K562 (cell line): ENCODE measurements around the gene CDC42EP5. TPM values are rescaled to one million over a fixed set of nuclear protein-coding genes. Genes with fewer than 3 reads are reported as not detected.

Experiments used
- ATAC-seq: fragments of 200-7000 bp; cut with Tn5 transposase; 3 replicates; pipeline ENCODE4 v1.9.1; 2020; ENCODE audit warnings: moderate library complexity
- BruUV-seq: library from RNA; stranded (reverse); fragments of 400-500 nt; replicated peaks from 2 replicates; lab custom pipeline; 2021; lab: Mats Ljungman, UMichigan
- CTCF ChIA-PET: fragments of 300-600 bp; formaldehyde crosslinking; extraction: SDS; loops from one replicate; lab custom pipeline; 2021; ENCODE audit warnings: low intra/inter-chr PET ratio; lab: Yijun Ruan, JAX
- POLR2A ChIA-PET: fragments of 300-600, 350-650 bp; sonication (Branson Sonifier 250); formaldehyde crosslinking; extraction: SDS; loops from one replicate; lab custom pipeline; 2021; ENCODE audit warnings: antibody characterized with exemption, inconsistent platforms; lab: Yijun Ruan, JAX
- DNase-seq, 4 experiments: peaks; one replicate each; pipeline versions ENCODE4 v3.0.0 to v3.0.0-alpha.2; 2011 to 2018; ENCODE audit warnings: low spot score in 3 of 4, mixed read lengths in 3 of 4; ENCODE audit errors: extremely low read depth in 1 of 4
- FAIRE-seq: peaks from 2 replicates; lab custom pipeline; 2011; peaks lifted over from hg19 to GRCh38; lab: Jason Lieb, UNC
- H2AFZ ChIP-seq: 2 replicates; pipeline ENCODE4 v1.6.0; 2011; ENCODE audit warnings: low read depth, low read length, control low read depth, inconsistent platforms
- H3K27ac ChIP-seq: fragments of 200-600 bp; 3 replicates; pipeline ENCODE4 v1.8.0; 2011; ENCODE audit warnings: low read depth, mild to moderate bottlenecking, control low read depth, inconsistent platforms, low read length, moderate library complexity, mixed read lengths; ENCODE audit errors: extremely low read depth
- H3K27me3 ChIP-seq, 2 experiments: fragments of 300-600 bp in 1 of 2; 2 replicates in 1 of 2; 3 replicates in 1 of 2; pipeline versions ENCODE4 v1.6.0 to v1.8.0; 2011; ENCODE audit warnings: inconsistent platforms in 2 of 2, low read length in 2 of 2, mild to moderate bottlenecking in 1 of 2, mixed read lengths in 1 of 2, moderate library complexity in 1 of 2; ENCODE audit not compliant: control insufficient read depth in 2 of 2, insufficient read depth in 2 of 2
- H3K36me3 ChIP-seq: fragments of 300-600 bp; 3 replicates; pipeline ENCODE4 v1.8.0; 2011; ENCODE audit warnings: mild to moderate bottlenecking, low read length, inconsistent platforms; ENCODE audit not compliant: control insufficient read depth, insufficient read depth
- H3K4me1 ChIP-seq, 2 experiments: fragments of 200-600 bp in 1 of 2; replicated peaks in 1 of 2; 2 replicates in 1 of 2; 3 replicates in 1 of 2; pipeline versions ENCODE4 v1.5.1 to v1.8.0; 2011; ENCODE audit warnings: inconsistent platforms in 2 of 2, low read length in 2 of 2, mild to moderate bottlenecking in 1 of 2, mixed read lengths in 1 of 2, moderate library complexity in 1 of 2; ENCODE audit not compliant: control insufficient read depth in 2 of 2, insufficient read depth in 2 of 2
- H3K4me2 ChIP-seq: 2 replicates; pipeline ENCODE4 v1.6.1; 2011; ENCODE audit warnings: low read length, control low read depth, inconsistent platforms, mixed read lengths; ENCODE audit not compliant: insufficient read depth
- H3K4me3 ChIP-seq: fragments of 200-600 bp; sonication (generic), shearing (Covaris generic); 2 replicates; pipeline ENCODE4 v1.5.1; 2016; ENCODE audit warnings: control low read depth, inconsistent platforms
- H3K79me2 ChIP-seq: fragments of 200-600 bp; 3 replicates; pipeline ENCODE4 v1.8.0; 2011; ENCODE audit warnings: low read length, inconsistent platforms; ENCODE audit not compliant: control insufficient read depth, insufficient read depth
- H3K9ac ChIP-seq, 2 experiments: 2 replicates each; pipeline versions ENCODE4 v1.6.0 to v1.6.1; 2011; ENCODE audit warnings: low read depth in 2 of 2, low read length in 2 of 2, control low read depth in 1 of 2, inconsistent platforms in 1 of 2, mild to moderate bottlenecking in 1 of 2, mixed read lengths in 1 of 2; ENCODE audit not compliant: insufficient read depth in 1 of 2
- H3K9me1 ChIP-seq: one replicate; pipeline ENCODE4 v1.6.0; 2011; ENCODE audit warnings: inconsistent platforms, mild to moderate bottlenecking, low read length, moderate library complexity; ENCODE audit not compliant: control insufficient read depth, insufficient read depth
- H3K9me3 ChIP-seq: replicated peaks from 2 replicates; pipeline ENCODE4 v1.5.1; 2011; ENCODE audit warnings: low read depth, low read length, inconsistent platforms; ENCODE audit not compliant: control insufficient read depth, insufficient read depth
- H4K20me1 ChIP-seq: replicated peaks from 2 replicates; pipeline ENCODE4 v1.6.1; 2011; ENCODE audit warnings: low read length, inconsistent platforms, mixed read lengths; ENCODE audit not compliant: control insufficient read depth, insufficient read depth
- ATF7 ChIP-seq: fragments of 450-650 bp; IDR thresholded peaks from 2 replicates; pipeline ENCODE4 v1.7.1; 2014; ENCODE audit warnings: mild to moderate bottlenecking, moderate library complexity
- CREB1 ChIP-seq, 2 experiments: sonication (generic) in 1 of 2; formaldehyde crosslinking in 1 of 2; IDR thresholded peaks; 2 replicates each; pipeline versions ENCODE4 v1.6.1 to v1.8.0; 2012 to 2022; ENCODE audit warnings: inconsistent platforms in 1 of 2, mild to moderate bottlenecking in 1 of 2, missing genetic modification reagents in 1 of 2, moderate library complexity in 1 of 2
- CTBP1 ChIP-seq: fragments of 450-650 bp; IDR thresholded peaks from 2 replicates; pipeline ENCODE4 v1.6.1; 2016; ENCODE audit warnings: borderline replicate concordance
- L3MBTL2 ChIP-seq: fragments of 450-650 bp; IDR thresholded peaks from 2 replicates; pipeline ENCODE4 v1.6.1; 2016; ENCODE audit warnings: mild to moderate bottlenecking, moderate library complexity
- NEUROD1 ChIP-seq: fragments of 150-350 bp; IDR thresholded peaks from 2 replicates; pipeline ENCODE4 v1.6.1; 2014; ENCODE audit warnings: borderline replicate concordance, low read length, low read depth; ENCODE audit not compliant: partially characterized antibody
- NFIX ChIP-seq: fragments of 250-450 bp; sonication (Bioruptor Pico); IDR thresholded peaks from 2 replicates; pipeline ENCODE4 v1.4.0; 2020; ENCODE audit warnings: low read depth, mild to moderate bottlenecking, moderate library complexity
- TAF7 ChIP-seq: fragments of 450-650 bp; IDR thresholded peaks from 2 replicates; pipeline ENCODE4 v1.6.1; 2016; ENCODE audit warnings: missing genetic modification characterization, missing compliant biosample characterization
- TEAD4 ChIP-seq, 2 experiments: sonication (generic) in 1 of 2; formaldehyde crosslinking in 1 of 2; IDR thresholded peaks; 2 replicates each; pipeline versions ENCODE4 v1.6.1 to v1.8.0; 2012 to 2022; ENCODE audit warnings: borderline replicate concordance in 1 of 2, inconsistent platforms in 1 of 2, low read length in 1 of 2, mild to moderate bottlenecking in 1 of 2, missing genetic modification reagents in 1 of 2
- ZNF140 ChIP-seq: fragments of 250-450 bp; sonication (Bioruptor Pico); IDR thresholded peaks from 2 replicates; pipeline ENCODE4 v1.8.0; 2021; ENCODE audit warnings: moderate library complexity, mild to moderate bottlenecking, inconsistent platforms
- ZNF146 ChIP-seq: IDR thresholded peaks from one replicate; pipeline ENCODE4 v1.6.1; 2018; ENCODE audit warnings: missing compliant biosample characterization; ENCODE audit not compliant: unreplicated experiment
- ZNF232 ChIP-seq: sonication (generic); formaldehyde crosslinking; IDR thresholded peaks from 2 replicates; pipeline ENCODE4 v1.8.0; 2022; ENCODE audit warnings: mild to moderate bottlenecking, missing genetic modification reagents
- WGBS: fragments of 100-300 bp; shearing (Covaris generic); methylation state at CpG from one replicate; pipeline ENCODE4 v1.1.6; 2016; ENCODE audit warnings: low coverage, mixed read lengths; ENCODE audit not compliant: insufficient coverage; ENCODE audit errors: missing lambda C conversion rate; 5-methylcytosine and 5-hydroxymethylcytosine counted together
- in situ Hi-C: fragments of 300-500 bp; cut with MboI; formaldehyde crosslinking; loops from 4 replicates; pipeline ENCODE4 v1.15.0; 2018; ENCODE audit warnings: inconsistent platforms, mixed read lengths
- intact Hi-C: fragments of 100-400 bp; cut with micrococcal nuclease; formaldehyde crosslinking; loops from 2 replicates; pipeline ENCODE4 v1.14.2; 2022
- polyA plus RNA-seq, 8 experiments: library from polyadenylated mRNA; depleted of rRNA in 4 of 8; stranded (reverse) in 5 of 8; unstranded in 3 of 8; fragments of >200 nt; fragmentation: Nextera tagmentation in 2 of 8; fragmentation: Illumina TruSeq in 1 of 8; extraction: Ambion mirVana in 2 of 8; extraction: Trizol in 1 of 8; gene quantifications; 2 replicates each; pipeline versions ENCODE4 v1.2.1 to v1.2.3, GENCODE V29; 2011 to 2014; ENCODE audit warnings: inconsistent platforms in 1 of 8, missing spikeins in 1 of 8
- total RNA-seq, 7 experiments: library from RNA; depleted of rRNA in 6 of 7; stranded (reverse); fragments of >200 nt in 6 of 7; fragmentation: Illumina TruSeq in 2 of 7; extraction: Trizol in 2 of 7; gene quantifications; 2 replicates each; pipeline versions ENCODE4 v1.2.1 to v1.2.3, GENCODE V29; 2011 to 2021; ENCODE audit warnings: low replicate concordance in 1 of 7
- TF ChIP-seq, protein P1 (sequence below): fragments of 450-650 bp; IDR thresholded peaks from 2 replicates; pipeline ENCODE4 v1.6.1; 2016; ENCODE audit warnings: low read depth, mild to moderate bottlenecking, moderate library complexity
- TF ChIP-seq, protein P2 (sequence below): fragments of 200-800 bp; sonication (Bioruptor generic); IDR thresholded peaks from 2 replicates; pipeline ENCODE4 v1.6.1; 2017; ENCODE audit warnings: missing genetic modification characterization, missing compliant biosample characterization
- TF ChIP-seq, protein P3 (sequence below), 2 experiments: fragments of 200-800 bp in 1 of 2; sonication (Bioruptor generic) in 1 of 2; sonication (generic) in 1 of 2; formaldehyde crosslinking in 1 of 2; IDR thresholded peaks in 1 of 2; conservative IDR thresholded peaks in 1 of 2; 2 replicates each; pipeline versions ENCODE4 v1.5.0 to v1.6.1; 2016 to 2020; ENCODE audit warnings: missing compliant biosample characterization in 1 of 2, missing genetic modification characterization in 1 of 2, missing genetic modification reagents in 1 of 2

Gene CDC42EP5
- total and polyA plus RNA-seq, 9 of the 15 experiments (the other 6 are each of a cell fraction or from before 2014, with no cell fraction given): 0.15 to 0.38 TPM; not detected in 7

DNA sequence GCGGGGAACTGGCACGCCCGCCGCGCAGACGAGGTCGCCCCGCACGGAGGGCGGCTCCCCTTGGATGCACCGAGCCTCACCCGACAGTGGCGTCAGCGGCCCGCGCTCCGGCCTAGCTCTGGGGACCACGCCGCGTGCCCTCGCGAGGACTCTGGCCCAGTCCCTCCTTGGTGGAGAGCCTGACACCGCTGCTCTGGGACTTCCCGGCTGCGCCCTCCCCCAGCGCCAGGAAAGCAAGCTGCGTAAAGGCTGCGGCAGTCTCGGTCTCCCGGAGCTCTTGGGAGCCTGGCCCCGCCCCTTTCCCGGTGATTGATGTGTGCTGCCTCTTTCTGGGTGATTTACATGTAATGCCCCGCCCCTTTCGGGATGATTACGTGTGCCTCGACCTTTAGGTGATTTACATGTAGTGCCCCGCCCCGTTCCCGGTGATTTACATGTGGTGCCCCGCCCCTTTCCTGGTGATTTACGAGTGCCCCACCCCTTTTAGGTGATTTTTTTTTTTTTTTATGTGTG is 9.5 kb downstream of the CDC42EP5 start, which contains the start of gene LENG9:
LENG9 (minus strand) TSS at position 248 of the 513 bp plus-strand sequence. CDS start 252 bp downstream, outside the sequence.
- peak; percentile 80 for ATAC-seq
- Histone ChIP-seq H3K4me2 (peak within 1 kb of the TSS; percentile 87), H3K4me3 (peak within 1 kb of the TSS; percentile 85), H3K27ac (peak within 1 kb of the TSS; percentile 95), H3K9me3 (no peaks in the 10 kb centered on the region), H3K27me3 (no peaks in the 10 kb centered on the region), H3K79me2 (no peaks in the 10 kb centered on the region), H3K36me3 (peaks cover 38% of the 10 kb centered on the region), H3K4me1 (peaks cover 0 to 38% of the 10 kb centered on the region in 2 experiments; a peak in 2 of 5 replicates), H4K20me1 (peaks cover 11% of the 10 kb centered on the region; the same call in 1 of the 2 replicates), H3K9ac (peak within 1 kb of the TSS; percentile 84 to 90), H2AFZ (peak within 1 kb of the TSS; percentile 97), H3K9me1 (no peaks in the 10 kb centered on the region)
- intact Hi-C loops (loop anchor here (1.0 kb wide), 1 partner anchor 14 kb away; the partner anchor contains the start of gene LENG8), in situ Hi-C loops (no loop called here)
- peak; percentile 82 to 99 (median 88) for DNase-seq
- CTCF ChIA-PET: no interaction called here
- whole genome bisulfite sequencing: 22% methylated on average over 37 of the region's 41 CpGs
- POLR2A ChIA-PET: interaction anchor here (0.6 to 2.0 kb wide), 6 partner anchors 9 to 562 kb away, joined by 3 to 34 read pairs (median 10); partner anchors contain the start of genes CDC42EP5 and LENG8
- no TSS peak for BruUV-seq
- peak; percentile 100 for FAIRE-seq
- no peak for TF ChIP-seq TAF7 (tag)
- TF ChIP-seq L3MBTL2: peak; percentile 90
- TF ChIP-seq, protein P1, sequence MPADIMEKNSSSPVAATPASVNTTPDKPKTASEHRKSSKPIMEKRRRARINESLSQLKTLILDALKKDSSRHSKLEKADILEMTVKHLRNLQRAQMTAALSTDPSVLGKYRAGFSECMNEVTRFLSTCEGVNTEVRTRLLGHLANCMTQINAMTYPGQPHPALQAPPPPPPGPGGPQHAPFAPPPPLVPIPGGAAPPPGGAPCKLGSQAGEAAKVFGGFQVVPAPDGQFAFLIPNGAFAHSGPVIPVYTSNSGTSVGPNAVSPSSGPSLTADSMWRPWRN: no peak
- TF ChIP-seq, protein P2, sequence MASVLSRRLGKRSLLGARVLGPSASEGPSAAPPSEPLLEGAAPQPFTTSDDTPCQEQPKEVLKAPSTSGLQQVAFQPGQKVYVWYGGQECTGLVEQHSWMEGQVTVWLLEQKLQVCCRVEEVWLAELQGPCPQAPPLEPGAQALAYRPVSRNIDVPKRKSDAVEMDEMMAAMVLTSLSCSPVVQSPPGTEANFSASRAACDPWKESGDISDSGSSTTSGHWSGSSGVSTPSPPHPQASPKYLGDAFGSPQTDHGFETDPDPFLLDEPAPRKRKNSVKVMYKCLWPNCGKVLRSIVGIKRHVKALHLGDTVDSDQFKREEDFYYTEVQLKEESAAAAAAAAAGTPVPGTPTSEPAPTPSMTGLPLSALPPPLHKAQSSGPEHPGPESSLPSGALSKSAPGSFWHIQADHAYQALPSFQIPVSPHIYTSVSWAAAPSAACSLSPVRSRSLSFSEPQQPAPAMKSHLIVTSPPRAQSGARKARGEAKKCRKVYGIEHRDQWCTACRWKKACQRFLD (CRISPR knock-in tag): no peak
- TF ChIP-seq NEUROD1: no peak
- no peak for TF ChIP-seq TEAD4 (IDR thresholded peaks at IDR 0.05; ENCODE audit: low read length)
- TF ChIP-seq TEAD4 (CRISPR knock-in tag; IDR thresholded peaks at IDR 0.05; ENCODE audit: borderline replicate concordance): no peak
- TF ChIP-seq CTBP1: no peak
- TF ChIP-seq ZNF140 (CRISPR knock-in tag): no peak
- TF ChIP-seq ZNF232 (CRISPR knock-in tag): no peak
- no peak for TF ChIP-seq NFIX
- TF ChIP-seq ZNF146 (CRISPR knock-in tag): peak; percentile 5
- no peak for TF ChIP-seq CREB1 (IDR thresholded peaks at IDR 0.05)
- peak; percentile 30; the same call in 1 of the 2 replicates for TF ChIP-seq CREB1 (CRISPR knock-in tag; IDR thresholded peaks at IDR 0.05)
- TF ChIP-seq ATF7: peak; percentile 60; the same call in 1 of the 2 replicates
- TF ChIP-seq, protein P3, sequence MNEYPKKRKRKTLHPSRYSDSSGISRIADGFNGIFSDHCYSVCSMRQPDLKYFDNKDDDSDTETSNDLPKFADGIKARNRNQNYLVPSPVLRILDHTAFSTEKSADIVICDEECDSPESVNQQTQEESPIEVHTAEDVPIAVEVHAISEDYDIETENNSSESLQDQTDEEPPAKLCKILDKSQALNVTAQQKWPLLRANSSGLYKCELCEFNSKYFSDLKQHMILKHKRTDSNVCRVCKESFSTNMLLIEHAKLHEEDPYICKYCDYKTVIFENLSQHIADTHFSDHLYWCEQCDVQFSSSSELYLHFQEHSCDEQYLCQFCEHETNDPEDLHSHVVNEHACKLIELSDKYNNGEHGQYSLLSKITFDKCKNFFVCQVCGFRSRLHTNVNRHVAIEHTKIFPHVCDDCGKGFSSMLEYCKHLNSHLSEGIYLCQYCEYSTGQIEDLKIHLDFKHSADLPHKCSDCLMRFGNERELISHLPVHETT (CRISPR knock-in tag; conservative IDR thresholded peaks at IDR 0.05 in 1 of 2, IDR thresholded peaks at IDR 0.05 in 1 of 2): peak in 1 of 2 experiments; percentile 78; a peak in 2 of 4 replicates
